Activated CD4-positive, alpha-beta T cell treated with anti-CD3 and anti-CD28 coated beads for 24 hours (primary cell): ENCODE data around the gene TIAM2.
"Not testable (repeated sequence)": the region's sequence is repeated elsewhere in the genome, so short reads cannot be mapped to it uniquely, and the experiment has no call there.

Experiments used
- DNase-seq, 2 donors: peaks; one replicate each; pipeline ENCODE4 v3.0.0-alpha.2; 2020; ENCODE audit warnings: low read depth in 2 of 2

The TIAM2 gene

GRCh38 chr6:154989448-154989847 is 5.7 kb upstream of the TIAM2 start:
- no peak for DNase-seq

- no peak for DNase-seq
These were observed 3.9 kb upstream of the TIAM2 start for GRCh38 chr6:154991207-154991606.

GRCh38 chr6:154993026-154993425 is 2.1 kb upstream of the TIAM2 start:
- DNase-seq = no peak

- no peak for DNase-seq
These were observed 1.4 kb upstream of the TIAM2 start for GRCh38 chr6:154993710-154994109.

GRCh38 chr6:154994836-154995253 is 270 bp upstream of the TIAM2 start:
- DNase-seq = no peak

- no peak for DNase-seq
These were observed 988 bp downstream of the TIAM2 start for GRCh38 chr6:154996016-154996590.

- DNase-seq = no peak
These were observed 1.8 kb downstream of the TIAM2 start for GRCh38 chr6:154996841-154997311.

GRCh38 chr6:154998855-154999254 is 3.7 kb downstream of the TIAM2 start:
- DNase-seq = no peak

- no peak for DNase-seq
These were observed 6.4 kb downstream of the TIAM2 start for GRCh38 chr6:155001482-155001881.

GRCh38 chr6:155001934-155002333 is 6.8 kb downstream of the TIAM2 start:
- no peak for DNase-seq

GRCh38 chr6:155003476-155003875 is 8.4 kb downstream of the TIAM2 start:
- no peak for DNase-seq

- no peak for DNase-seq
These were observed 8.9 kb downstream of the TIAM2 start for GRCh38 chr6:155004017-155004416.

GRCh38 chr6:155004576-155005372 is 9.7 kb downstream of the TIAM2 start:
- DNase-seq = no peak

- no peak for DNase-seq
These were observed 13.5 kb downstream of the TIAM2 start for GRCh38 chr6:155008625-155009024.

- DNase-seq = no peak
These were observed 15.8 kb downstream of the TIAM2 start for GRCh38 chr6:155010940-155011339.

GRCh38 chr6:155011809-155012291 is 16.7 kb downstream of the TIAM2 start:
- no peak for DNase-seq

GRCh38 chr6:155013457-155013876 is 18.4 kb downstream of the TIAM2 start:
- no peak for DNase-seq

GRCh38 chr6:155014137-155014536 is 19.0 kb downstream of the TIAM2 start:
- DNase-seq = no peak

GRCh38 chr6:155014670-155015300 is 19.7 kb downstream of the TIAM2 start:
- no peak for DNase-seq

- not testable (repeated sequence) for DNase-seq
These were observed 23.3 kb downstream of the TIAM2 start for GRCh38 chr6:155018415-155018814.

GRCh38 chr6:155021680-155022079 is 26.6 kb downstream of the TIAM2 start:
- no peak for DNase-seq

GRCh38 chr6:155022721-155023120 is 27.6 kb downstream of the TIAM2 start:
- DNase-seq = no peak

GRCh38 chr6:155023717-155024116 is 28.6 kb downstream of the TIAM2 start:
- no peak for DNase-seq
